GM10847 (cell line): ENCODE measurements around the gene TBC1D8.

ENCODE experiments used
- POLR2A ChIP-seq: IDR thresholded peaks from 2 replicates; pipeline ENCODE4 v1.6.1; 2011; ENCODE audit not compliant: insufficient read length; ENCODE audit errors: extremely low read depth

TBC1D8 gene

GRCh38 chr2:100983201-100983600 is 168.0 kb downstream of the TBC1D8 start:
- no peak for TF ChIP-seq POLR2A

DNA sequence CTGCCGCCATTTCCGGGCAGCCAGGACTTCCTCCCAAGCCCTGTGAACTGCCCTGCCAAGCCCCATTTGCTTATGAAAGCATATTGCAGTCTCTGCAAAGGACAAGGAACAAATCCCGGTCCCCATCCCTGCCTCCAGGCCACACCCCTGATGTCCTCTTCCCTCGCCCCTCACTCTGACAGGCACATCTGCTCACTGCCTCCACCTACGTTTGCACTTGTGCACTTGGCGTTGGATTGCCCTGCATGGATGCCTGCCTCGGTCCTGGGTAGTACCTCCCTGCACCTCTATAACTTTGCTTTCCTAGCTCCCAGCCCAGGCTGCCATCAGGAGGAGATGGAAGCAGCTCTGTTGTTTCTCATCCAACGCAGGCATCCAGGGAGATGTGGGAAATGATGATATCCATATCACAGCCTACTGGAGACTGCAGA is 168.7 kb downstream of the TBC1D8 start:
- no peak for TF ChIP-seq POLR2A

DNA sequence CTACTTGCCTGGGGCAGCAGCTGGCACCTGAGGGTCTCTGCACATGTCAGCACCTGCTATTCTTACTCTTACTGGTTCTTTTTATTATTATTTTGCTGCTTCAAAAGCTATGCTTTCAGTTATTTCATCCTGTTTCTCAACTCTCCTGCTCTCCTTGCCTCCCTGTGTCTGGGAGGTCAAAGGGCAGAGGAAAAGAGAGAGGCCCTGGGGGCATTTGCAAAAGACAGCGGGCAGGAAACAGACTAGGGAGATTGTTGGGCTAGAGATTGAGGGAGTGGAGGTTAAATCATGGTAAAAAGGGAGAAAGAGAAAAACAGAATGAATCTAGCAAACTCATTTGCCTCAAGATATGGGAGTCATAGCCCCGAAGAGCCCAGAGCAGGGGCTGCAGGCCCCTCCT is 170.2 kb downstream of the TBC1D8 start:
- no peak for TF ChIP-seq POLR2A

- TF ChIP-seq POLR2A, result no peak
Observed at GRCh38 chr2:100980046-100980445, 171.1 kb downstream of the TBC1D8 start.

DNA sequence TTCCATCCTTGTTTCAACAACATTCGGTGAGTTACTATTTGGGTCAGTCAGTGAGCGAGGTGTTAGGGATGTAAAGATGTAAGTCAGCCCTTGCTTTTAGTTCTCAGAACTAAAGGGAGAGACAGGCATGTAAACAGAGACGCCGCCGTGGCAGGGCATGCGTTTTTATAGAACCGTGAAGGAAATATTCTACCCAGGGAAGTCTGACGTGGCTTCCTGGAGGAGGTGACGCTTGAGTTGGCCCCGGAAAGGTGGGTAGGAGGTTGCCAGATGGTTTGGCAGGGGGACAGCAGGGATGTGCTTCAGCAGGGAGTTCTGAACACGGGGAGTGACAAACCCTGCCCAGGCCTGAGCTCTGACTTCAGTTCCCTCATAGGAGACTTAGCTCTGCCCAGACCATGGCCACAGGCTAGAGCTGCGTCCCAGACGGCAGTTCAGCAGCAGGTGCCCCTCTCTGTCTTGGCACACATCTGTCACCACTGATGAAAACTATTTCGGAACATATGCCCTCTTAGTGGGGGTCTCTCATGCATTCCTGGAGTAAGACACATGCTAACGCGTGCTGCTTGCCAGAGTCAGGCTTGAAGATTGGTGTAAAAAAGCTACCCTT is 172.5 kb downstream of the TBC1D8 start:
- TF ChIP-seq POLR2A, result no peak

GRCh38 chr2:100977511-100977910 is 173.7 kb downstream of the TBC1D8 start:
- no peak for TF ChIP-seq POLR2A

GRCh38 chr2:100976645-100977391 is 174.4 kb downstream of the TBC1D8 start:
- TF ChIP-seq POLR2A, result no peak

GRCh38 chr2:100976061-100976460 is 175.1 kb downstream of the TBC1D8 start:
- TF ChIP-seq POLR2A, result no peak

- no peak for TF ChIP-seq POLR2A
Observed at GRCh38 chr2:100975521-100975785, 175.7 kb downstream of the TBC1D8 start.

GRCh38 chr2:100974712-100975520 is 176.3 kb downstream of the TBC1D8 start:
- no peak for TF ChIP-seq POLR2A

DNA sequence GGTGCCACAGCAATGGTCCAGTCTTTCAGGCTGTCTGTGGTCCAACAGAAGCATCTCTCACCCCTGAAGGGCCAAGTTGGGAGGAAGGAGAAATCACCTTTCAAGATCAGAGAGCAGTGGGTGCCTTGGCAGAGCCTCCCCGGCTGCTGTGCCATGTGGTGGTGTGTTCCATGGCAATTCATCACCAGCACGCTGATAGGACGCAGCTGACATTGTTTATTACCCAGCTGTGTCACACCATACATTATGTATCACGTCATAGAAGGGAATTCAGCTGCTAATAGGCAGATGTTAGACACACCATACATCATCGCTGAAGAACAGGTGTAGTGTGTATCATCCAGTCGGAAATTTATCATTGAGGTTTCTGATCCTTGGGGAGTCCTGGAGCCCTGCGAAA is 178.7 kb downstream of the TBC1D8 start:
- TF ChIP-seq POLR2A, result no peak

DNA sequence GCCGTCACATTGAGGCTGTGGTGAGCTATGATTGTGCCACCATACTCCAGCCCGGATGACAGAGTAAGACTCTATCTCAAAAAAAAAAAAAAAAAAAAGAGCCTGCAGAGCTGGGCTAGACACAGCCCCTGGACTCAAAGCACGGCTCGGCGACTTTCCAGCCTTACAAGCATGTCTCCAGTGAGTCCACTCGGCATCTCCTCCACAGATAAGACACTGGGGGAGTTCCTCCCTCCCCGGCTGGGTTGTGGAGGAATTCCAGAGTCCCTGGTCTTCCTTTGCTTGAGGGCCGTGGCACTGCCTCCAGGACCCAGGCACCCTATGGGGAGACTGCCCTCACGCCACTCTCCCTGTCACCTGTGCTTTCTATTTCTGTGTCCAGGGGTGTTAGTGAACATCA is 180.0 kb downstream of the TBC1D8 start:
- TF ChIP-seq POLR2A, result no peak

- no peak for TF ChIP-seq POLR2A
Observed at GRCh38 chr2:100969998-100970397, 181.2 kb downstream of the TBC1D8 start.

- TF ChIP-seq POLR2A, result no peak
Observed at GRCh38 chr2:100968146-100969145, 182.7 kb downstream of the TBC1D8 start.

- TF ChIP-seq POLR2A, result no peak
Observed at GRCh38 chr2:100967716-100968115, 183.5 kb downstream of the TBC1D8 start.
